Measurements from ENCODE around the gene ADO.
"Not testable (repeated sequence)": the region's sequence is repeated elsewhere in the genome, so short reads cannot be mapped to it uniquely, and the experiment has no call there.

Gene ADO

GRCh38 chr10:62778125-62778524 is 26.4 kb upstream of the ADO start:
- CTCF ChIA-PET, result no interaction called here
- POLR2A ChIA-PET, result no interaction called here
- DNase-seq (ENCODE audit: extremely low spot score), result no peak
- TF ChIP-seq SUZ12 (IDR thresholded peaks at IDR 0.05), result no peak

GRCh38 chr10:62779487-62780248 is 24.9 kb upstream of the ADO start:
- CTCF ChIA-PET, result no interaction called here

GRCh38 chr10:62784537-62784936 is 20.0 kb upstream of the ADO start:
- DNase-seq (ENCODE audit: extremely low spot score); POLR2A ChIA-PET; CTCF ChIA-PET: not testable (repeated sequence)

More at GRCh38 chr10:62779487-62780248, 24.9 kb upstream of the ADO start:
- DNase-seq (ENCODE audit: extremely low spot score), result no peak
- POLR2A ChIA-PET, result no interaction called here
- TF ChIP-seq SUZ12 (IDR thresholded peaks at IDR 0.05), result no peak
- no peak for TF ChIP-seq LEF1 (IDR thresholded peaks at IDR 0.05; ENCODE audit: borderline replicate concordance)
- TF ChIP-seq FOXA1 (IDR thresholded peaks at IDR 0.05), result no peak
- TF ChIP-seq TARDBP (IDR thresholded peaks at IDR 0.05), result no peak
- TF ChIP-seq FOXM1 (IDR thresholded peaks at IDR 0.05; ENCODE audit: borderline replicate concordance), result no peak
- no peak for TF ChIP-seq CTBP1 (IDR thresholded peaks at IDR 0.05; ENCODE audit: borderline replicate concordance)
- TF ChIP-seq L3MBTL2 (conservative IDR thresholded peaks at IDR 0.05), result no peak
- no peak for TF ChIP-seq SP1 (IDR thresholded peaks at IDR 0.05)

GRCh38 chr10:62788285-62788684 is 16.2 kb upstream of the ADO start:
- CTCF ChIA-PET, POLR2A ChIA-PET: not testable (repeated sequence)

GRCh38 chr10:62788861-62789467 is 15.6 kb upstream of the ADO start:
- ChIA-PET POLR2A (no interaction called here), CTCF (no interaction called here)

More at GRCh38 chr10:62788285-62788684, 16.2 kb upstream of the ADO start:
- DNase-seq (ENCODE audit: extremely low spot score), result not testable (repeated sequence)

GRCh38 chr10:62790019-62790555 is 14.4 kb upstream of the ADO start:
- DNase-seq (ENCODE audit: extremely low spot score), result no peak
- no peak for TF ChIP-seq ZNF384 (IDR thresholded peaks at IDR 0.05)
- no peak for TF ChIP-seq ELF4 (IDR thresholded peaks at IDR 0.05)
- CTCF ChIA-PET, result no interaction called here
- POLR2A ChIA-PET, result no interaction called here

More at GRCh38 chr10:62788861-62789467, 15.6 kb upstream of the ADO start:
- no peak for DNase-seq (ENCODE audit: extremely low spot score)
- TF ChIP-seq PKNOX1 (IDR thresholded peaks at IDR 0.05) (no peak), SUZ12 (IDR thresholded peaks at IDR 0.05) (no peak), CTBP1 (IDR thresholded peaks at IDR 0.05; ENCODE audit: borderline replicate concordance) (no peak), ARNT (IDR thresholded peaks at IDR 0.05) (no peak), L3MBTL2 (conservative IDR thresholded peaks at IDR 0.05) (no peak), HDGF (IDR thresholded peaks at IDR 0.05; ENCODE audit: borderline replicate concordance) (no peak), ZNF384 (IDR thresholded peaks at IDR 0.05) (no peak), FOXA1 (IDR thresholded peaks at IDR 0.05) (no peak), FOXM1 (IDR thresholded peaks at IDR 0.05; ENCODE audit: borderline replicate concordance) (no peak), BHLHE40 (IDR thresholded peaks at IDR 0.05; ENCODE audit: borderline replicate concordance) (no peak), SP1 (IDR thresholded peaks at IDR 0.05) (no peak), FOXK2 (IDR thresholded peaks at IDR 0.05) (no peak)

GRCh38 chr10:62790571-62790970 is 13.9 kb upstream of the ADO start:
- ChIA-PET POLR2A (no interaction called here), CTCF (no interaction called here)
- no peak for TF ChIP-seq FOXM1 (IDR thresholded peaks at IDR 0.05; ENCODE audit: borderline replicate concordance)
- TF ChIP-seq SP1 (IDR thresholded peaks at IDR 0.05), result no peak
- TF ChIP-seq CTBP1 (IDR thresholded peaks at IDR 0.05; ENCODE audit: borderline replicate concordance), result no peak
- no peak for TF ChIP-seq FOXK2 (IDR thresholded peaks at IDR 0.05)
- no peak for TF ChIP-seq NFRKB (IDR thresholded peaks at IDR 0.05)
- no peak for TF ChIP-seq FOXA1 (IDR thresholded peaks at IDR 0.05)
- no peak for TF ChIP-seq BHLHE40 (IDR thresholded peaks at IDR 0.05; ENCODE audit: borderline replicate concordance)
- TF ChIP-seq ARNT (IDR thresholded peaks at IDR 0.05), result no peak
- TF ChIP-seq LEF1 (IDR thresholded peaks at IDR 0.05; ENCODE audit: borderline replicate concordance), result no peak
- no peak for TF ChIP-seq SUZ12 (IDR thresholded peaks at IDR 0.05)
- no peak for TF ChIP-seq TARDBP (IDR thresholded peaks at IDR 0.05)
- TF ChIP-seq L3MBTL2 (conservative IDR thresholded peaks at IDR 0.05), result no peak
- DNase-seq (ENCODE audit: extremely low spot score), result no peak

GRCh38 chr10:62792261-62792660 is 12.3 kb upstream of the ADO start:
- no peak for TF ChIP-seq TARDBP (IDR thresholded peaks at IDR 0.05)
- no peak for TF ChIP-seq NFRKB (IDR thresholded peaks at IDR 0.05)
- TF ChIP-seq CTBP1 (IDR thresholded peaks at IDR 0.05; ENCODE audit: borderline replicate concordance), result no peak
- TF ChIP-seq SP1 (IDR thresholded peaks at IDR 0.05), result no peak
- no peak for TF ChIP-seq ZNF384 (IDR thresholded peaks at IDR 0.05)
- TF ChIP-seq FOXM1 (IDR thresholded peaks at IDR 0.05; ENCODE audit: borderline replicate concordance), result no peak
- TF ChIP-seq SUZ12 (IDR thresholded peaks at IDR 0.05), result no peak
- no peak for TF ChIP-seq FOXA1 (IDR thresholded peaks at IDR 0.05)
- TF ChIP-seq L3MBTL2 (conservative IDR thresholded peaks at IDR 0.05), result no peak
- no peak for TF ChIP-seq ARNT (IDR thresholded peaks at IDR 0.05)
- no peak for TF ChIP-seq PKNOX1 (IDR thresholded peaks at IDR 0.05)
- no peak for TF ChIP-seq BHLHE40 (IDR thresholded peaks at IDR 0.05; ENCODE audit: borderline replicate concordance)
- no peak for TF ChIP-seq HDGF (IDR thresholded peaks at IDR 0.05; ENCODE audit: borderline replicate concordance)
- no peak for TF ChIP-seq LEF1 (IDR thresholded peaks at IDR 0.05; ENCODE audit: borderline replicate concordance)
- TF ChIP-seq ELF4 (IDR thresholded peaks at IDR 0.05), result no peak
- TF ChIP-seq FOXK2 (IDR thresholded peaks at IDR 0.05), result no peak
- POLR2A ChIA-PET, result no interaction called here
- no peak for DNase-seq (ENCODE audit: extremely low spot score)
- CTCF ChIA-PET, result no interaction called here

All from HEK293T (cell line).